Measurements from ENCODE around the gene PGLYRP3. TPM values are rescaled to one million over a fixed set of nuclear protein-coding genes. Genes with fewer than 3 reads are reported as not detected.
A peak's percentile ranks its signal among the peaks of the same experiment; 100 is the strongest.

Gene PGLYRP3
- total and polyA plus RNA-seq, 9 of the 15 experiments (the other 6 are each of a cell fraction or from before 2014, with no cell fraction given) = not detected

GRCh38 chr1:153346077-153346723 lies 33.4 kb upstream of the PGLYRP3 start (continued):
- no peak for TF ChIP-seq HDAC6 (IDR thresholded peaks at IDR 0.05; ENCODE audit: low read depth, low read length)
- TF ChIP-seq, protein P1, sequence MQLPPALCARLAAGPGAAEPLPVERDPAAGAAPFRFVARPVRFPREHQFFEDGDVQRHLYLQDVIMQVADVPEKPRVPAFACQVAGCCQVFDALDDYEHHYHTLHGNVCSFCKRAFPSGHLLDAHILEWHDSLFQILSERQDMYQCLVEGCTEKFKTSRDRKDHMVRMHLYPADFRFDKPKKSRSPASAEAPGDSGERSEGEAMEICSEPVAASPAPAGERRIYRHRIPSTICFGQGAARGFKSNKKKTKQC (CRISPR knock-in tag; IDR thresholded peaks at IDR 0.05) = no peak

DNA sequence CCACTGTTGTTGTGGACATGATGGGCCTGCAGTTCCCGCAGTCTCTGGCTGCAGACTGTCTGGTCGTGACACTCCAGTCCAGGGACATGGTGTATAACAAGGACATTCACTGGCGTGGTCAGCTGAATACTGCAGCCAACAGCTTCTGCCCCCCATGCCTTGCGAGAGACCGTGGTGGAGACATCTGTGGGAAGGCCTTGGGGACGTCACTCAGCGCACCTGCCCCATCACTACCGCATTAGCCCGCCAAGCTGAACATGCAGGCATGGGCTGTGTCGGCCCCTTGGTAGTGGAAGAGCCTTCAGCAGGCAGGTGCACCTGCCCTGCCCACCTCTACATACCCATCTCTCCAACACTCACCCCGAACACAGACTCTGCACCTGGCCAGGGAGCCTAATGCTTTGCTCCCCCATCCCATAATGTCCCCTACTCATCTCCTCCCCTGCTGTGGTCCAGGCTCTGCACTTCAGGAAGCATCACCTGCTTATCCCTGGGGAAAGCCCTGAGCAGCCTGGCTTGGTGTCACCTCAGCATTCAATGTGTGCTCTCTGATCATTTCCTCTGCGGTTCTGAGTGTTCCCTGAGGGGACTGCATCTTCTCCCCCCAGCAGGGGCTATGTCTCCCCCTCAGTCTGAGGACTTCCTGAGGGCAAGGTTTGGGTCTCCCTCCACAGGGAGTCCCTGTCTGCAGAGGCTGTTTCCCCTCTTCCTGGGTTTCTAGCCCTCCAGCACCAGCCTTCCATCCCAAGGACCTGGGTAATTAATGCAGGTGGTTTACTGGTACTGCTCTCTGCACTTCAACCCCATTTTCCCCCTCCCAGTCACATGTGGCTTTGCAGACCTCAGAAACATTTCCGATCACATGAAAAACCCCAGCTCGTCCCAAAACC lies 32.7 kb upstream of the PGLYRP3 start:
- DNase-seq (ENCODE audit: extremely low read depth in 1 of 4, low spot score in 3 of 4) (no peak), ATAC-seq (no peak), FAIRE-seq (no peak)
- H3K4me2 ChIP-seq (ENCODE audit: insufficient read depth, low read length) = no peak overlapping the region; the same call in 1 of the 2 replicates
- no peaks in the 10 kb centered on the region for H3K79me2 ChIP-seq (ENCODE audit: control insufficient read depth, insufficient read depth, low read length)
- CTCF ChIA-PET (ENCODE audit: low intra/inter-chr PET ratio) = no interaction called here
- peaks cover 18% of the 10 kb centered on the region for H4K20me1 ChIP-seq (replicated peaks; ENCODE audit: control insufficient read depth, insufficient read depth, low read length)
- in situ Hi-C loops (cut with MboI) (no loop called here), intact Hi-C loops (cut with micrococcal nuclease) (no loop called here)
- WGBS (ENCODE audit: insufficient coverage, low coverage, missing lambda C conversion rate) = 76% methylated on average over 10 of the region's 14 CpGs
- no peaks in the 10 kb centered on the region for H3K9me1 ChIP-seq (ENCODE audit: control insufficient read depth, insufficient read depth, low read length)
- peaks cover 3 to 15% of the 10 kb centered on the region in 2 experiments; a peak in 3 of 5 replicates for H3K27me3 ChIP-seq (ENCODE audit: control insufficient read depth in 2 of 2, insufficient read depth in 2 of 2, low read length in 2 of 2)
- POLR2A ChIA-PET = interaction anchor here (0.6 kb wide), 1 partner anchor 304 kb away, joined by 3 read pairs; no protein-coding TSS in a partner anchor
- H3K9ac ChIP-seq (ENCODE audit: insufficient read depth in 1 of 2, low read depth in 2 of 2, low read length in 2 of 2) = 0 out of 4 replicates have a peak overlapping the region, but pooled peaks of 1 of the 2 experiments have one; percentile 36
- no peak overlapping the region for H2AFZ ChIP-seq (ENCODE audit: low read depth, low read length)
- TF ChIP-seq CREB3L1 (IDR thresholded peaks at IDR 0.05; ENCODE audit: borderline replicate concordance, low read depth) = no peak
- peak; percentile 27; the same call in 1 of the 2 replicates for TF ChIP-seq MAX (CRISPR knock-in tag; IDR thresholded peaks at IDR 0.05)
- H3K4me3 ChIP-seq = no peak overlapping the region
- H3K9me3 ChIP-seq (replicated peaks; ENCODE audit: control insufficient read depth, insufficient read depth, low read depth, low read length) = no peaks in the 10 kb centered on the region
- BruUV-seq (replicated peaks) = no TSS peak
- peaks cover 33 to 39% of the 10 kb centered on the region in 2 experiments for H3K4me1 ChIP-seq (replicated peaks in 1 of 2; ENCODE audit: control insufficient read depth in 2 of 2, insufficient read depth in 2 of 2, low read length in 2 of 2)
- H3K36me3 ChIP-seq (ENCODE audit: control insufficient read depth, insufficient read depth, low read length) = no peaks in the 10 kb centered on the region
- no peak overlapping the region for H3K27ac ChIP-seq (ENCODE audit: extremely low read depth, low read depth, low read length)

Measured in K562 (cell line).